Measurements from ENCODE around the gene ABHD17B. TPM values are rescaled to one million over a fixed set of nuclear protein-coding genes. Genes with fewer than 3 reads are reported as not detected.

Gene ABHD17B
- total RNA-seq, 6 donors from 2014 or later: 3.9 to 27.3 (median 12.8) TPM

GRCh38 chr9:71941060-71941568, 30.1 kb upstream of the ABHD17B start:
- 93 to 98% methylated on average over 2 of the region's 2 CpGs for WGBS, 2 donors
- H3K27me3 ChIP-seq: no peaks in the 10 kb centered on the region
- no peaks in the 10 kb centered on the region for H3K4me1 ChIP-seq
- TF ChIP-seq POLR2A (IDR thresholded peaks at IDR 0.05) (no peak), EP300 (IDR thresholded peaks at IDR 0.05) (no peak), CTCF (IDR thresholded peaks at IDR 0.05) (no peak), POLR2AphosphoS5 (IDR thresholded peaks at IDR 0.05) (no peak)
- no peak overlapping the region for H3K4me3 ChIP-seq
- ATAC-seq (ENCODE audit: low FRiP score in 2 of 2) (no peak), DNase-seq (no peak)
- no peak overlapping the region for H3K27ac ChIP-seq
- H3K9me3 ChIP-seq: no peaks in the 10 kb centered on the region
- H3K36me3 ChIP-seq: no peaks in the 10 kb centered on the region

DNA sequence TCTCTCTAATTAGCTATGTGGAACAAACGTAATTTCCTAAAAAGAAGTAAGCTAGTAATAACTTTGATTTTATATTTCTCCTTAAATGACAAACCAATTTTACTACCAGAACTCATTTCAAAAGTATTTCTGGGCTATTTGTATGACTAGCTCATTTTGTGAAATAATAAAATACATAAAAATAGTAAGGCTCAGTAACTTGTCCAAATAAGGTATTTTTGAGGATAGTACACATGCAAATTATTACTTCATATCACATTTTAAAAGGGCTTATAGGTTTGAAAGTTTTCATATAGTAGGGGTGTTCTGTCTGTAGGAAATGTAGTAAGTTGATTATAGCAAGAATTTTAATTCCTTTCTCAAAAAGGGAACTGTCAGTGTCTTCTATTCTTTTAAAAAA, 26.9 kb upstream of the ABHD17B start:
- Histone ChIP-seq H3K4me3 (no peak overlapping the region), H3K27ac (no peak overlapping the region), H3K9me3 (no peaks in the 10 kb centered on the region), H3K4me1 (no peaks in the 10 kb centered on the region), H3K27me3 (no peaks in the 10 kb centered on the region), H3K36me3 (no peaks in the 10 kb centered on the region)
- 84 to 88% methylated on average over 1 of the region's 1 CpG for WGBS, 2 donors
- TF ChIP-seq POLR2A (IDR thresholded peaks at IDR 0.05) (no peak), CTCF (IDR thresholded peaks at IDR 0.05) (no peak), POLR2AphosphoS5 (IDR thresholded peaks at IDR 0.05) (no peak), EP300 (IDR thresholded peaks at IDR 0.05) (no peak)
- ATAC-seq (ENCODE audit: low FRiP score in 2 of 2) (no peak), DNase-seq (no peak)

DNA sequence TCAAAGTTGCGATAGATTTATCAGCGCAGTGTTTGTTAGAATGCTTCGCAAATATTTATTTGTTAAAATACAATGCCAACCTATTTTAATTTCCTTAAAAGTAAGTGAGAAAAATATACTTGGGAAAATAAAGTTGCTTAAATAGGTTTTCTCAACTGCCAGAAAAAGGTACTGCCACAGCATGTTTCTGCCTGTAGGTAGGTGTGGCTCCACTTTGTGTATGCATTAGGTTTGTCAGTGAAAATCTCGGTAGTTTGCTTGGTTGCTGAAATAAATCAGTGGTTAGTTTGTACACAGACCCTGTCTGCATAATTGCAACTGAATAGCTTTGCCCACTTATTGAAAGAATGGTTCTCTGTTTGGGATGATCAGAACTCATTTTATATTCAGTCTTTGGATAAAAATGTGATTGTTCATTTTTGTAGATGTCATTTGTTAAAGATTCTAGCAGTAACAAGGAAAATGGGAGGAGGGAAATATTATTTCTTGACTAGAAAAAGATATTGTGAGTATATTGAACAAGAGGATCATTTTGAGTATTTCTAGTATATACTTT, 26.2 kb upstream of the ABHD17B start:
- H3K36me3 ChIP-seq: no peaks in the 10 kb centered on the region
- no peaks in the 10 kb centered on the region for H3K4me1 ChIP-seq
- WGBS, 2 donors: 78 to 81% methylated on average over 4 of the region's 4 CpGs
- H3K9me3 ChIP-seq: no peaks in the 10 kb centered on the region
- no peak for ATAC-seq (ENCODE audit: low FRiP score in 2 of 2)
- H3K27me3 ChIP-seq: no peaks in the 10 kb centered on the region
- no peak overlapping the region for H3K27ac ChIP-seq
- TF ChIP-seq EP300 (IDR thresholded peaks at IDR 0.05): no peak
- TF ChIP-seq POLR2A (IDR thresholded peaks at IDR 0.05): no peak
- no peak for TF ChIP-seq POLR2AphosphoS5 (IDR thresholded peaks at IDR 0.05)
- TF ChIP-seq CTCF (IDR thresholded peaks at IDR 0.05): no peak
- no peak for DNase-seq
- no peak overlapping the region for H3K4me3 ChIP-seq

- no peaks in the 10 kb centered on the region for H3K9me3 ChIP-seq
- no peaks in the 10 kb centered on the region for H3K27me3 ChIP-seq
- TF ChIP-seq POLR2A (IDR thresholded peaks at IDR 0.05) (no peak), EP300 (IDR thresholded peaks at IDR 0.05) (no peak), CTCF (IDR thresholded peaks at IDR 0.05) (no peak), POLR2AphosphoS5 (IDR thresholded peaks at IDR 0.05) (no peak)
- DNase-seq: no peak
- WGBS, 2 donors: 60 to 68% methylated on average over 1 of the region's 1 CpG
- H3K36me3 ChIP-seq: no peaks in the 10 kb centered on the region
- H3K27ac ChIP-seq: no peak overlapping the region
- no peaks in the 10 kb centered on the region for H3K4me1 ChIP-seq
- H3K4me3 ChIP-seq: no peak overlapping the region
- no peak for ATAC-seq (ENCODE audit: low FRiP score in 2 of 2)
Observed at GRCh38 chr9:71936066-71936465, 25.1 kb upstream of the ABHD17B start.

GRCh38 chr9:71931166-71931565, 20.2 kb upstream of the ABHD17B start:
- H3K4me3 ChIP-seq: no peak overlapping the region
- no peaks in the 10 kb centered on the region for H3K9me3 ChIP-seq
- ATAC-seq (ENCODE audit: low FRiP score in 2 of 2) (no peak), DNase-seq (no peak)
- H3K27ac ChIP-seq: no peak overlapping the region
- 62 to 86% methylated on average over 2 of the region's 2 CpGs for WGBS, 2 donors
- H3K4me1 ChIP-seq: no peaks in the 10 kb centered on the region
- H3K27me3 ChIP-seq: no peaks in the 10 kb centered on the region
- no peak for TF ChIP-seq EP300 (IDR thresholded peaks at IDR 0.05)
- no peak for TF ChIP-seq POLR2AphosphoS5 (IDR thresholded peaks at IDR 0.05)
- no peak for TF ChIP-seq CTCF (IDR thresholded peaks at IDR 0.05)
- TF ChIP-seq POLR2A (IDR thresholded peaks at IDR 0.05): no peak
- no peaks in the 10 kb centered on the region for H3K36me3 ChIP-seq

Data from upper lobe of left lung (tissue), 6 donors.